B cell (primary cell): ENCODE data around the gene GSTT4. TPM values are rescaled to one million over a fixed set of nuclear protein-coding genes. Genes with fewer than 3 reads are reported as not detected.
A peak's percentile ranks its signal among the peaks of the same experiment; 100 is the strongest.
"Not testable (repeated sequence)": the region's sequence is repeated elsewhere in the genome, so short reads cannot be mapped to it uniquely, and the experiment has no call there.

Experiments used
- ATAC-seq: fragments of 200-7000 bp; cut with Tn5 transposase; one replicate; pipeline ENCODE4 v1.10.0; 2021; ENCODE audit warnings: low read depth, mild to moderate bottlenecking, moderate number of reproducible peaks, moderate library complexity
- CTCF ChIA-PET: fragments of 350-600 bp; sonication (Branson Sonifier 250); formaldehyde crosslinking; loops from one replicate; lab custom pipeline; 2021; ENCODE audit warnings: antibody characterized with exemption, inconsistent platforms; lab: Charles Lee
- POLR2A ChIA-PET: fragments of 350-600 bp; sonication (Branson Sonifier 250); formaldehyde crosslinking; loops from one replicate; lab custom pipeline; 2021; ENCODE audit warnings: antibody characterized with exemption; lab: Charles Lee
- DNase-seq: peaks from one replicate; pipeline ENCODE4 v3.0.0; 2013
- H2AFZ ChIP-seq: 2 replicates; pipeline ENCODE4 v1.6.1; 2012; ENCODE audit warnings: mild to moderate bottlenecking, low read depth, low read length; ENCODE audit not compliant: insufficient read depth, poor library complexity, severe bottlenecking
- H3K27ac ChIP-seq, 2 donors: 1 replicate in 1 of 2; 2 replicates in 1 of 2; pipeline ENCODE4 v1.5.1; 2012 to 2013; ENCODE audit warnings: low read length in 2 of 2, mild to moderate bottlenecking in 2 of 2, moderate library complexity in 1 of 2
- H3K27me3 ChIP-seq, 4 experiments: fragments of 200-600 bp in 1 of 4; sonication (generic) in 1 of 4; replicated peaks in 1 of 4; 1 replicate in 2 of 4; 2 replicates in 2 of 4; pipeline versions ENCODE4 v1.6.1 to v1.7.0; 2013 to 2016; ENCODE audit warnings: low read length in 3 of 4, mild to moderate bottlenecking in 2 of 4, mixed read lengths in 1 of 4, moderate library complexity in 1 of 4; ENCODE audit not compliant: insufficient read depth in 4 of 4, control insufficient read depth in 3 of 4; ENCODE audit errors: control extremely low read depth in 1 of 4
- H3K36me3 ChIP-seq, 2 experiments: replicated peaks in 1 of 2; 1 replicate in 1 of 2; 2 replicates in 1 of 2; pipeline versions ENCODE4 v1.6.1 to v1.7.1; 2013; ENCODE audit warnings: low read length in 1 of 2; ENCODE audit not compliant: insufficient read depth in 2 of 2, control insufficient read depth in 1 of 2; ENCODE audit errors: control extremely low read depth in 1 of 2, extremely low read depth in 1 of 2
- H3K4me1 ChIP-seq, 2 donors: fragments of 200-600 bp in 1 of 2; sonication (generic) in 1 of 2; 1 replicate in 1 of 2; 2 replicates in 1 of 2; pipeline versions ENCODE4 v1.5.1 to v1.6.1; 2013 to 2017; ENCODE audit warnings: low read length in 2 of 2; ENCODE audit not compliant: control insufficient read depth in 2 of 2, insufficient read depth in 2 of 2
- H3K4me2 ChIP-seq: replicated peaks from 2 replicates; pipeline ENCODE3; 2012; ENCODE audit warnings: mild to moderate bottlenecking, low read depth, low read length; ENCODE audit not compliant: poor library complexity, severe bottlenecking
- H3K4me3 ChIP-seq, 5 experiments: fragments of 200-600 bp in 1 of 5; sonication (generic) in 1 of 5; 1 replicate in 3 of 5; 2 replicates in 2 of 5; pipeline versions ENCODE4 v1.5.1 to v1.7.0; 2011 to 2016; ENCODE audit warnings: low read length in 4 of 5, mild to moderate bottlenecking in 4 of 5, low read depth in 2 of 5, control low read depth in 1 of 5, moderate library complexity in 1 of 5; ENCODE audit not compliant: insufficient read depth in 1 of 5; ENCODE audit errors: control extremely low read depth in 1 of 5, extremely low read depth in 1 of 5
- H3K79me2 ChIP-seq: fragments of 200-600 bp; sonication (generic); one replicate; pipeline ENCODE4 v1.6.0; 2016; ENCODE audit warnings: low read length; ENCODE audit not compliant: control insufficient read depth, insufficient read depth
- H3K9ac ChIP-seq: fragments of 200-600 bp; sonication (generic); 2 replicates; pipeline ENCODE4 v1.6.1; 2017; ENCODE audit warnings: mild to moderate bottlenecking, low read length, moderate library complexity
- H3K9me3 ChIP-seq, 3 donors: one replicate each; pipeline versions ENCODE4 v1.6.1 to v1.7.1; 2013; ENCODE audit warnings: low read length in 2 of 3; ENCODE audit not compliant: control insufficient read depth in 2 of 3, insufficient read depth in 1 of 3; ENCODE audit errors: control extremely low read depth in 1 of 3
- H4K20me1 ChIP-seq: 2 replicates; pipeline ENCODE4 v1.6.0; 2012; ENCODE audit warnings: mild to moderate bottlenecking, low read length; ENCODE audit not compliant: insufficient read depth, control insufficient read depth, poor library complexity, severe bottlenecking
- H3K27ac Mint-ChIP-seq: one replicate; pipeline ENCODE4 v1.8.0; 2021; ENCODE audit warnings: mixed read lengths
- H3K27me3 Mint-ChIP-seq: one replicate; pipeline ENCODE4 v1.8.0; 2021; ENCODE audit warnings: mixed read lengths
- H3K4me1 Mint-ChIP-seq: one replicate; pipeline ENCODE4 v1.8.0; 2021; ENCODE audit warnings: mixed read lengths
- H3K4me3 Mint-ChIP-seq: one replicate; pipeline ENCODE4 v1.8.0; 2021; ENCODE audit warnings: mixed read lengths
- H3K9me3 Mint-ChIP-seq: one replicate; pipeline ENCODE4 v1.8.0; 2022; ENCODE audit warnings: mixed read lengths; ENCODE audit not compliant: insufficient read depth
- WGBS: methylation state at CpG from one replicate; pipeline ENCODE4 v1.1.5; 2013; ENCODE audit warnings: missing lambda C conversion rate; ENCODE audit not compliant: insufficient coverage; 5-methylcytosine and 5-hydroxymethylcytosine counted together
- intact Hi-C: fragments of 100-400 bp; cut with micrococcal nuclease; formaldehyde crosslinking; loops from one replicate; pipeline ENCODE4 v1.10.0; 2022
- polyA plus RNA-seq: library from polyadenylated mRNA; depleted of rRNA; stranded (reverse); fragments of >200 nt; gene quantifications from 2 replicates; pipeline ENCODE4 v1.2.3, GENCODE V29; 2012
- total RNA-seq, 2 donors: library from RNA; stranded (reverse); fragments of 120-200 nt in 1 of 2; gene quantifications; 1 replicate in 1 of 2; 2 replicates in 1 of 2; pipeline versions ENCODE4 v1.2.3 to v1.2.4, GENCODE V29; 2013 to 2022

Gene GSTT4
- total and polyA plus RNA-seq, 2 donors (not counting 1 experiment from before 2014, with no cell fraction given): not detected

DNA sequence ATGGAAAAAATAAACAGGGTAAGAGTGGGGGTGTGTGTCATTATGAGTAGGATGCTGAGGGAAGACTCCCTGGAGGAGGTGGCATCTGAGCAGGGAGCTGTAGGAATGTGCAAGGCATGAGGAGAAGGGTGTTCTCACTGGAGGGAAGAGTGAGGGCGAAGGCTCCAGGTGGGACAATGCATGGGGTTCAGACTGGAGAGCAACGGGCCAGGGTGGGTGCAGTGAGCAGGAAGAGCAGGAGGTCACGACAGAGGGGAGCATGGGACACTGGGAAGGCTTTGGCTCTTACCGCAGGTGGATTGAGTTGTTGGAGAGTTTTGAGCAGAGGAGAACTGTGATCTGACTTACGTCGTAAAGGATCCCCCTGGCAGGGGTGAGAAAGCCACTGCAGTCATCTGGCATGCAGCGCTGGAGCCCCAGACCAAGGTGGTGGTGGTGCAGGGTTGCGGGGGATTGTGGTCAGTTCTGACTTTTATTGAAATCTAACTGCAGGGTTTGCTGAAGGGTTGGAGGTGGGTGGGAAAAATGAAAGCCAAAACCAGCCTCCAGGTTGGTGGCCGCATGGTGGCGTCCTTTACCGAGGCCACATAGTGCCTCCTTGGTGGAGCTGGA, 52.4 kb downstream of the GSTT4 start:
- H3K36me3 ChIP-seq, H3K27ac Mint-ChIP-seq, H3K27me3 ChIP-seq, H3K4me2 ChIP-seq, H3K4me3 ChIP-seq, H3K9me3 Mint-ChIP-seq, H3K79me2 ChIP-seq, POLR2A ChIA-PET, H3K4me1 Mint-ChIP-seq, H3K27me3 Mint-ChIP-seq, H3K4me1 ChIP-seq, H3K9me3 ChIP-seq, H3K9ac ChIP-seq, H2AFZ ChIP-seq, ATAC-seq, H4K20me1 ChIP-seq, H3K27ac ChIP-seq, H3K4me3 Mint-ChIP-seq: not testable (repeated sequence)
- intact Hi-C loops: loop anchor here (5.0 to 10.0 kb wide), 4 partner anchors 44 to 802 kb away; no protein-coding TSS in a partner anchor
- 79% methylated on average over 8 of the region's 11 CpGs for WGBS
- peak; percentile 1 for DNase-seq
- CTCF ChIA-PET: interaction anchor here (0.6 kb wide), 1 partner anchor 550 kb away, joined by 3 read pairs; no protein-coding TSS in a partner anchor

DNA sequence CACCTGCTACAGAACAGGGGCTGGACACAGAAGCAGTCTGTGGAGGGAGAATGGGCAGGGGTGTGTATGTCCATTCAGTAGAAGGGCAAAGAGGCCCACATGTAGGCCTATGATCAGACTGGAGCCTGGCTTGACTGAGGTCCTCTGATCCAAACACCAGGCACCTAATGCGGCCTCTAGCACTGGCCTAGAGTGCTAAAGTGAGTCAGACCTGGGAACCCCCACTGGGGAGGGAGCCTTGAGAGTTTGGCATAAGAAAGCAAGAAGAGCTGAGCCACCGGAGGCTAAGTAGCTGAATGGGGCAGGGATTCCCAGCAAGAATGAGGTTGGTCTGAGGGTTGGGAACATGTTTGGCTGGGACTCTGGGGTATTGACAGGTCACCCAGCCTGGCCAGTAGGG, 53.9 kb downstream of the GSTT4 start:
- H3K4me3 Mint-ChIP-seq, H3K27me3 Mint-ChIP-seq, CTCF ChIA-PET, H3K79me2 ChIP-seq, H3K4me3 ChIP-seq, ATAC-seq, H3K9me3 ChIP-seq, H3K27ac Mint-ChIP-seq, POLR2A ChIA-PET, H3K4me1 Mint-ChIP-seq, H3K9ac ChIP-seq, H3K27me3 ChIP-seq, H2AFZ ChIP-seq, H3K27ac ChIP-seq, H3K4me2 ChIP-seq, H3K9me3 Mint-ChIP-seq, H3K4me1 ChIP-seq, H3K36me3 ChIP-seq, H4K20me1 ChIP-seq: not testable (repeated sequence)
- intact Hi-C loops: loop anchor here (5.0 to 10.0 kb wide), 4 partner anchors 46 to 803 kb away; no protein-coding TSS in a partner anchor
- 83% methylated on average over 2 of the region's 2 CpGs for WGBS
- DNase-seq: peak; percentile 3

DNA sequence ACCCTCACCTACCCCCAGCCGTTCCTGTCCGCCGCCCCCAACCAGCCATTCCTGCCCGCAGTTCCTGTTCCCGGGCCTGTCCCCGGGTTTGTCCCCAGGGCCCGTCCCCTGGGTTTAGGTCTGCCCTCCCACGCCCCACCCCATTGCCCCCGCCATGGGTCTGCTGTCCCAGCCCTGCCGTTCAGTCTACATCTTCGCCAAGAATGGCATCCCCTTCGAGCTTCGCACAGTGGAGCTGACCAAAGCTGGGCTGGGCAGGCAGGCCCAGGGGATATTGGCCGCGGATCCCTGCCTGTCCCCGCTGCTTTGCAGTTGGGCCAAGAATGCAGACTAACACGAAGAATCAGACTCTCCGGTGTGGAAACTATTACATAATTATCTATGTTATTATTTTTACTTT, 55.5 kb downstream of the GSTT4 start:
- H4K20me1 ChIP-seq, H3K4me3 Mint-ChIP-seq, H3K4me3 ChIP-seq, H3K36me3 ChIP-seq, ATAC-seq, H3K4me1 ChIP-seq, H3K9me3 Mint-ChIP-seq, H3K27ac ChIP-seq, H3K27me3 Mint-ChIP-seq, H2AFZ ChIP-seq, H3K4me2 ChIP-seq, POLR2A ChIA-PET, H3K27ac Mint-ChIP-seq, H3K9me3 ChIP-seq, CTCF ChIA-PET, H3K27me3 ChIP-seq, H3K4me1 Mint-ChIP-seq, H3K9ac ChIP-seq, H3K79me2 ChIP-seq: not testable (repeated sequence)
- WGBS: 93% methylated on average over 5 of the region's 18 CpGs
- intact Hi-C loops: loop anchor here (5.0 to 10.0 kb wide), 4 partner anchors 48 to 805 kb away; no protein-coding TSS in a partner anchor
- DNase-seq: peak; percentile 0
